ENCODE measurements around the gene ST8SIA5. TPM values are rescaled to one million over a fixed set of nuclear protein-coding genes. Genes with fewer than 3 reads are reported as not detected.

Gene ST8SIA5
- total and polyA plus RNA-seq, 2 of the 4 experiments (the other 2 are of a cell fraction) = 0.03 TPM; not detected in 1

- no peaks in the 10 kb centered on the region for H3K36me3 ChIP-seq (ENCODE audit: control insufficient read depth, insufficient read depth, low read length)
- no peak overlapping the region for H2AK5ac ChIP-seq (ENCODE audit: low read depth, low read length)
- TF ChIP-seq MAFK (IDR thresholded peaks at IDR 0.05; ENCODE audit: low read depth, low read length) (no peak), SMC3 (IDR thresholded peaks at IDR 0.05; ENCODE audit: low read depth, low read length) (no peak), BHLHE40 (IDR thresholded peaks at IDR 0.05; ENCODE audit: low read depth, low read length) (no peak), CEBPB (IDR thresholded peaks at IDR 0.05; ENCODE audit: low read depth, low read length) (no peak), NFE2L2 (IDR thresholded peaks at IDR 0.05; ENCODE audit: low read depth, low read length) (no peak), RFX5 (IDR thresholded peaks at IDR 0.05; ENCODE audit: low read depth, low read length) (no peak), MXI1 (IDR thresholded peaks at IDR 0.05; ENCODE audit: borderline replicate concordance, low read depth, low read length) (no peak), RCOR1 (IDR thresholded peaks at IDR 0.05; ENCODE audit: insufficient replicate concordance, low read length) (no peak), RAD21 (IDR thresholded peaks at IDR 0.05; ENCODE audit: low read length) (no peak), POLR2A (IDR thresholded peaks at IDR 0.05; ENCODE audit: low read depth, low read length) (no peak), USF2 (IDR thresholded peaks at IDR 0.05; ENCODE audit: low read depth, low read length) (no peak), CHD1 (IDR thresholded peaks at IDR 0.05; ENCODE audit: low read depth, low read length) (no peak), ELK1 (IDR thresholded peaks at IDR 0.05; ENCODE audit: borderline replicate concordance, low read depth, low read length) (no peak), FOS (IDR thresholded peaks at IDR 0.05; ENCODE audit: low read depth, low read length) (no peak)
- no peak overlapping the region for H4K8ac ChIP-seq (ENCODE audit: low read depth in 2 of 2, low read length in 2 of 2)
- no peak overlapping the region for H3K18ac ChIP-seq (ENCODE audit: low read depth, low read length)
- no peak overlapping the region for H4K5ac ChIP-seq (ENCODE audit: low read depth, low read length)
- H3K14ac ChIP-seq (replicated peaks; ENCODE audit: low read depth, low read length) = no peak overlapping the region
- no peaks in the 10 kb centered on the region for H3K79me1 ChIP-seq (ENCODE audit: low read depth in 1 of 2, low read length in 2 of 2)
- H3K9me1 ChIP-seq (ENCODE audit: insufficient read depth, low read length) = no peaks in the 10 kb centered on the region
- no TSS peak for BruUV-seq (replicated peaks)
- H3K4me1 ChIP-seq (ENCODE audit: control insufficient read depth, insufficient read depth, low read length) = peaks cover 2% of the 10 kb centered on the region; the same call in 1 of the 2 replicates
- H2BK20ac ChIP-seq (ENCODE audit: low read depth, low read length) = no peak overlapping the region
- in situ Hi-C loops (cut with MboI; ENCODE audit: low sequenced_read_pairs) (no loop called here), dilution Hi-C loops (cut with HindIII; ENCODE audit: low sequenced_read_pairs, unreplicated experiment) (no loop called here), intact Hi-C loops (cut with micrococcal nuclease) (no loop called here)
- H2AK9ac ChIP-seq (replicated peaks; ENCODE audit: low read depth, low read length, poor library complexity) = no peak overlapping the region
- peaks cover 45% of the 10 kb centered on the region for H3K27me3 ChIP-seq (ENCODE audit: control insufficient read depth, insufficient read depth, low read length)
- H4K91ac ChIP-seq (ENCODE audit: insufficient read depth, low read depth, low read length) = no peak overlapping the region
- no peak for ATAC-seq (ENCODE audit: low read depth)
- no peak overlapping the region for H3K27ac ChIP-seq (ENCODE audit: insufficient read depth, low read length)
- no peaks in the 10 kb centered on the region for H4K20me1 ChIP-seq (ENCODE audit: insufficient read depth, low read length)
- no peak overlapping the region for H3K23ac ChIP-seq (ENCODE audit: low read depth, low read length)
- no CpG with 5 or more reads among the region's 6 CpGs for WGBS, 2 experiments (ENCODE audit: extremely low coverage in 2 of 2, insufficient read length in 1 of 2)
- DNase-seq = no peak
- no peak overlapping the region for H3K4me3 ChIP-seq (ENCODE audit: insufficient read depth, low read depth, low read length)
- H2BK5ac ChIP-seq (ENCODE audit: low read depth, low read length, poor library complexity, severe bottlenecking) = no peak overlapping the region
- H3K9ac ChIP-seq (ENCODE audit: low read depth, low read length) = no peak overlapping the region
- no peak overlapping the region for H3K4me2 ChIP-seq (ENCODE audit: low read depth, low read length)
- H3K4ac ChIP-seq (ENCODE audit: low read depth, low read length) = no peak overlapping the region
- H2AFZ ChIP-seq (replicated peaks; ENCODE audit: low read length, poor library complexity) = no peak overlapping the region
- CTCF ChIA-PET = no interaction called here
- H3K9me3 ChIP-seq (ENCODE audit: control insufficient read depth, insufficient read depth, low read length) = no peaks in the 10 kb centered on the region
- POLR2A ChIA-PET (ENCODE audit: unreplicated experiment) = no interaction called here
- no peak overlapping the region for H2BK15ac ChIP-seq (ENCODE audit: low read depth, low read length)
- H2BK120ac ChIP-seq (ENCODE audit: low read depth, low read length) = no peak overlapping the region
- no peak overlapping the region for H3K56ac ChIP-seq (ENCODE audit: extremely low read depth, insufficient read depth, low read length)
These were observed 3.0 kb upstream of the ST8SIA5 start for GRCh38 chr18:46759890-46760289.
